Peyer's patch (tissue), 4 donors: ENCODE results near the gene MARK4.

Experiments used
- POLR2A ChIP-seq, 2 donors: fragments of 450-650 bp; IDR thresholded peaks; one replicate each; pipeline ENCODE4 v1.5.1; 2017; ENCODE audit warnings: antibody characterized with exemption in 2 of 2, mild to moderate bottlenecking in 2 of 2, moderate library complexity in 2 of 2
- TF ChIP-seq, protein P1 (sequence below), 6 experiments: fragments of 450-650 bp in 4 of 6; fragments of 200-600 bp in 2 of 6; sonication (generic) in 1 of 6; IDR thresholded peaks; one replicate each; pipeline ENCODE4 v1.5.1; 2017 to 2019; ENCODE audit warnings: antibody characterized with exemption in 6 of 6, mild to moderate bottlenecking in 3 of 6, moderate library complexity in 1 of 6

DNA sequence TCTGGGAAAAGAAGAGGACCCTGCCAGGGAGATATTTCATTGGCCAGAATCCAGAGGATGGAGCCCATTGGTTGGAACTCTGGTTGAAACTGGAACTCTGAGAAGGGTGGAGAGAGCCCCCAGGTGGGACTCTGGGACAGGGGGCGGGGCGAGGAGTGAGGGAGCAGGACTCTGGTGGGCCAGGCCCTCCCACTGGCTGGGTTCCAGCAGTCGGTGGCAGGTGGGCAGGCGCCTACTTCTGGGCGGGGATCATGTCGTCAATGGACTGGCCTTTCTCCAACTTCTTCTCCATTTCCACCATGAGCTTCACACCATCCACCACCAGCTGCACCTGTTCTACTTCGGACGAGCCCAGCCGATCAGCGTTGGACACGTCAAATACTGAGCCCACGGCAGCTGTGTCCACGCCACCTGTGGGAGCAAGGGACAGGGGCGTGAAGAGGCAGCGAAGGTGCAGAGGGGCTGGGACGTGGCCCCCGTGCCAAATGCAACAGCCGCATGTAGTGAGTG is 55.5 kb downstream of the MARK4 start:
- TF ChIP-seq, protein P1, sequence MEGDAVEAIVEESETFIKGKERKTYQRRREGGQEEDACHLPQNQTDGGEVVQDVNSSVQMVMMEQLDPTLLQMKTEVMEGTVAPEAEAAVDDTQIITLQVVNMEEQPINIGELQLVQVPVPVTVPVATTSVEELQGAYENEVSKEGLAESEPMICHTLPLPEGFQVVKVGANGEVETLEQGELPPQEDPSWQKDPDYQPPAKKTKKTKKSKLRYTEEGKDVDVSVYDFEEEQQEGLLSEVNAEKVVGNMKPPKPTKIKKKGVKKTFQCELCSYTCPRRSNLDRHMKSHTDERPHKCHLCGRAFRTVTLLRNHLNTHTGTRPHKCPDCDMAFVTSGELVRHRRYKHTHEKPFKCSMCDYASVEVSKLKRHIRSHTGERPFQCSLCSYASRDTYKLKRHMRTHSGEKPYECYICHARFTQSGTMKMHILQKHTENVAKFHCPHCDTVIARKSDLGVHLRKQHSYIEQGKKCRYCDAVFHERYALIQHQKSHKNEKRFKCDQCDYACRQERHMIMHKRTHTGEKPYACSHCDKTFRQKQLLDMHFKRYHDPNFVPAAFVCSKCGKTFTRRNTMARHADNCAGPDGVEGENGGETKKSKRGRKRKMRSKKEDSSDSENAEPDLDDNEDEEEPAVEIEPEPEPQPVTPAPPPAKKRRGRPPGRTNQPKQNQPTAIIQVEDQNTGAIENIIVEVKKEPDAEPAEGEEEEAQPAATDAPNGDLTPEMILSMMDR (IDR thresholded peaks at IDR 0.05) = no peak
- no peak for TF ChIP-seq POLR2A (IDR thresholded peaks at IDR 0.05)
